Lung (tissue), 12 donors: ENCODE results near the gene TRAM2. TPM values are rescaled to one million over a fixed set of nuclear protein-coding genes. Genes with fewer than 3 reads are reported as not detected.

Experiments
- ATAC-seq: fragments of 200-7000 bp; cut with Tn5 transposase; one replicate; pipeline ENCODE4 v1.9.1; 2020; ENCODE audit warnings: moderate number of reproducible peaks; ENCODE audit not compliant: insufficient read depth, low FRiP score
- DNase-seq, 3 donors: peaks; one replicate each; pipeline ENCODE4 v3.0.0-alpha.2; 2013 to 2017
- H3K27ac ChIP-seq, 2 donors: one replicate each; pipeline ENCODE4 v1.5.1; 2013; ENCODE audit warnings: mild to moderate bottlenecking in 2 of 2, moderate library complexity in 2 of 2, control low read depth in 1 of 2, inconsistent platforms in 1 of 2, low read depth in 1 of 2, low read length in 1 of 2
- H3K27me3 ChIP-seq, 3 donors: one replicate each; pipeline ENCODE4 v1.5.1; 2013; ENCODE audit warnings: low read length in 2 of 3; ENCODE audit not compliant: control insufficient read depth in 3 of 3, insufficient read depth in 3 of 3
- H3K36me3 ChIP-seq, 4 donors: one replicate each; pipeline ENCODE4 v1.5.1; 2013; ENCODE audit warnings: low read length in 4 of 4, mild to moderate bottlenecking in 1 of 4, moderate library complexity in 1 of 4; ENCODE audit not compliant: control insufficient read depth in 4 of 4, insufficient read depth in 4 of 4
- H3K4me1 ChIP-seq, 5 donors: one replicate each; pipeline ENCODE4 v1.5.1; 2013; ENCODE audit warnings: low read length in 5 of 5, mild to moderate bottlenecking in 2 of 5, moderate library complexity in 1 of 5; ENCODE audit not compliant: control insufficient read depth in 5 of 5, insufficient read depth in 5 of 5
- H3K4me3 ChIP-seq: one replicate; pipeline ENCODE4 v1.5.1; 2013; ENCODE audit warnings: mild to moderate bottlenecking, control low read depth, moderate library complexity
- H3K9ac ChIP-seq, 2 donors: one replicate each; pipeline ENCODE4 v1.5.1; 2013; ENCODE audit warnings: low read length in 2 of 2, control low read depth in 1 of 2; ENCODE audit not compliant: insufficient read depth in 1 of 2
- H3K9me3 ChIP-seq, 4 donors: one replicate each; pipeline ENCODE4 v1.5.1; 2013; ENCODE audit warnings: low read length in 3 of 4, mild to moderate bottlenecking in 1 of 4, moderate library complexity in 1 of 4; ENCODE audit not compliant: control insufficient read depth in 4 of 4, insufficient read depth in 3 of 4
- WGBS, 2 donors: extraction: QIAGEN DNeasy Blood & Tissue Kit; methylation state at CpG; one replicate each; pipeline ENCODE4 v1.1.7; 2013; 5-methylcytosine and 5-hydroxymethylcytosine counted together
- polyA plus RNA-seq, 2 donors: library from polyadenylated mRNA; stranded (reverse); fragments of 200-250 nt; gene quantifications; one replicate each; pipeline ENCODE4 v1.2.1, GENCODE V29; 2013
- total RNA-seq, 2 donors: library from RNA; depleted of rRNA in 1 of 2; stranded (reverse); fragments of >200 nt in 1 of 2; gene quantifications; one replicate each; pipeline ENCODE4 v1.2.1, GENCODE V29; 2014 to 2021
- TF ChIP-seq, protein P1 (sequence below): IDR thresholded peaks from 2 replicates; pipeline ENCODE4 v1.5.1; 2012; ENCODE audit warnings: mild to moderate bottlenecking; ENCODE audit errors: control extremely low read depth, extremely low read depth
- donor health status: control.
- donor health status: control.
- donor health status: Bipolar disorder and iron deficiency.
- donor health status: healthy.
- donor health status: DM: yes; HTN: yes; CAD: no.

Gene TRAM2
- total and polyA plus RNA-seq, 4 donors, result 4.4 to 33.4 (median 15.2) TPM

DNA sequence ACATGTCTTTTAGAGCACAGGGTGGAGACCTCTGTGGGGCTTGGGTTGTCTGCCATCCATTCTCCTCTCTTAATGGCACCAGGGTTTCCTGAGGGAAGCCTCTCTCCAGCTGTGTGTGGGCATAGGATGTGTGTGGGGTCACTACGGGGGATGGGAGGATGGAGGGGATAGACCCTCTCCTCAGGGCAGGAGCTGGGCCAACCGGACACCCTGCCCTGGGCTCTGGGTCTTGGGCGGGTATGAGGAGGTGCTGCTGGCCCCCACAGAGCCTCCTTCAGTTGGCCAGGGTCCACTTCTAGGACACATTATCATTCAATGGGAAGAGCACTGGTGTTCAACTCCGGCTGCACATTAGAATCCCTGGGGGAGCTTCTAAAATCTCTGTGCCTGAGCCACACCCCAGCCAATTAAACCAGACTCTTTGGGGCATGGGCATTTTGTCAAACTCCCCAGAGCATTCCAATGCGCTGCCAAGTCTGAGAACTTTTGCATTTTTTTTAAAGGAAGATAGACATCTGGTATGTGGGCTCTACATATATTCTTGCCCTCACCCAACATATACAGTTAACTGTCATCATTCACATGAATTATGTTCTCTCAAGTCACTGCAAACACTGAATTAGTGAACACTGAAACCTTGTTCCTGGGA, 38.5 kb downstream of the TRAM2 start:
- H3K36me3 ChIP-seq, result peaks cover 0 to 10% (median 6%) of the 10 kb centered on the region in 4 donors
- H3K4me1 ChIP-seq, result peaks cover 0 to 25% (median 2%) of the 10 kb centered on the region in 5 donors
- no peaks in the 10 kb centered on the region for H3K27me3 ChIP-seq
- H3K27ac ChIP-seq, result no peak overlapping the region
- ATAC-seq, result no peak
- no peak overlapping the region for H3K9ac ChIP-seq
- WGBS, 2 donors, result 95 to 96% methylated on average over 5 of the region's 5 CpGs
- H3K9me3 ChIP-seq, result no peaks in the 10 kb centered on the region
- DNase-seq, result no peak
- no peak overlapping the region for H3K4me3 ChIP-seq
- TF ChIP-seq, protein P1, sequence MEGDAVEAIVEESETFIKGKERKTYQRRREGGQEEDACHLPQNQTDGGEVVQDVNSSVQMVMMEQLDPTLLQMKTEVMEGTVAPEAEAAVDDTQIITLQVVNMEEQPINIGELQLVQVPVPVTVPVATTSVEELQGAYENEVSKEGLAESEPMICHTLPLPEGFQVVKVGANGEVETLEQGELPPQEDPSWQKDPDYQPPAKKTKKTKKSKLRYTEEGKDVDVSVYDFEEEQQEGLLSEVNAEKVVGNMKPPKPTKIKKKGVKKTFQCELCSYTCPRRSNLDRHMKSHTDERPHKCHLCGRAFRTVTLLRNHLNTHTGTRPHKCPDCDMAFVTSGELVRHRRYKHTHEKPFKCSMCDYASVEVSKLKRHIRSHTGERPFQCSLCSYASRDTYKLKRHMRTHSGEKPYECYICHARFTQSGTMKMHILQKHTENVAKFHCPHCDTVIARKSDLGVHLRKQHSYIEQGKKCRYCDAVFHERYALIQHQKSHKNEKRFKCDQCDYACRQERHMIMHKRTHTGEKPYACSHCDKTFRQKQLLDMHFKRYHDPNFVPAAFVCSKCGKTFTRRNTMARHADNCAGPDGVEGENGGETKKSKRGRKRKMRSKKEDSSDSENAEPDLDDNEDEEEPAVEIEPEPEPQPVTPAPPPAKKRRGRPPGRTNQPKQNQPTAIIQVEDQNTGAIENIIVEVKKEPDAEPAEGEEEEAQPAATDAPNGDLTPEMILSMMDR, result no peak

DNA sequence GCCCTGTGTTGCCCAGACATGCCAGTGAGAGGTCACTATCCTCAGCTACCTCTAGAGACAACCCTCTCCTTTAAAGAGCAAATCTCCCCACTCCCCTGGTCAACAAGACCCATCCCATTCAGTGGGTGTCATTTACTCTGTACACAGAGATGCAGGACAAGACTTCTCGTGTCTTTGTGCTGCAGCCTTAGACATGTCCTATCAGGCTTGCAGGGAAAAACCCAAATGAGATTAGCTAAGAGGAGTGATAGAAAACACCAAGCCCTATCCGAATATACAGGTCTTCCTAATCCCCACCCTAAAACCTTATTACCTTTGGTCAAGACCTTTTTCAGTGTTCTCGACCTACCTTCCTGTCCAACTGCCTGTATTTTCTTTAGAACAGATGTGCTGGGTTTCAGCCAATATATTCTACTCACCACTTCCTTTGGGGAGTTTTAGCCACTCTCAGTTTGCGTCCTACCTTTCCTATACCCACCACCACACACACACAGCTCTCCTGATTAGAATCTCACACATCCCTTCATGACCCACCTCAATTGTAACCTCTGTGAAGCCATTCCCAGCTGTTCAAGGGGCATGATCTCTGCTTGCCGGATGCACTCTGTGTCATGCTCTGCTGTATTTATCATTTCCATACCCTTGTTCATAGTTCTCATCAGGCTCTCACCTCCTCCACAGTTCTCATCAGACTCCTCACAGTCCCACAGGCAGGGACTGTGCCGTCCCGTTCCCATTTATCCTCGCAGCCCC, 39.7 kb downstream of the TRAM2 start:
- ATAC-seq, result no peak
- no peak for DNase-seq
- Histone ChIP-seq H3K9me3 (no peaks in the 10 kb centered on the region), H3K9ac (no peak overlapping the region), H3K27ac (peak overlapping the region in 1 of 2 donors; percentile 11), H3K4me1 (peaks cover 0 to 25% (median 0%) of the 10 kb centered on the region in 5 donors), H3K27me3 (no peaks in the 10 kb centered on the region), H3K36me3 (peaks cover 0 to 10% (median 6%) of the 10 kb centered on the region in 4 donors), H3K4me3 (no peak overlapping the region)
- TF ChIP-seq, protein P1, result no peak
- 51 to 73% methylated on average over 8 of the region's 8 CpGs for WGBS, 2 donors

DNA sequence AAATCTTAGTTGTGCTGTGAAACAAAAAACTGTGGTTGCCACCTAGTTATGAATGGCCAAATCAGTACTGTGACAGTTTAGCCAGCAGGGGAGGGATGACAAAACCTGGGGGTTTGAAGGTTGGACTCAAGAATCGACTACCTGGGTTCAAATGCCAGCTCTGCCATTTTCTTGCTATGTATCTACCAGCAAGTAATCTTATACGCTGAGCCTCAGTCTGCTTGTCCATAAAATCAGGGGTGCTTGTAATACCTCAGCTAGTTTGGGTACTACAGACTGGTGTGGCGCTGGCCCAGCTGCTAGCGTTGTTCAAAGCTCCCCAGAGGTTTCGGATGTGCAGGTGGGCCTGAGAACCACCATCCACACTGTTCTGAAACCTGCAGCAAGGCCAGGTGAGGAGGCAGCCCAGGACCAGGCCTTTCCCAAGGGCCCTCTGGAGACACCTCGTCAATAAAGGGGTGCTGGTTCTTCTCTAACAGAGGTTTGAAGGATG, 40.4 kb downstream of the TRAM2 start:
- WGBS, 2 donors, result 94 to 97% methylated on average over 6 of the region's 6 CpGs
- ATAC-seq (no peak), DNase-seq (no peak)
- peaks cover 0 to 10% (median 6%) of the 10 kb centered on the region in 4 donors for H3K36me3 ChIP-seq
- H3K9ac ChIP-seq, result no peak overlapping the region
- no peaks in the 10 kb centered on the region for H3K27me3 ChIP-seq
- TF ChIP-seq, protein P1, result no peak
- no peaks in the 10 kb centered on the region for H3K9me3 ChIP-seq
- no peak overlapping the region for H3K27ac ChIP-seq
- H3K4me1 ChIP-seq, result peaks cover 0 to 21% (median 0%) of the 10 kb centered on the region in 5 donors
- H3K4me3 ChIP-seq, result no peak overlapping the region
